ENCODE measurements around the gene PSME3IP1. TPM values are rescaled to one million over a fixed set of nuclear protein-coding genes. Genes with fewer than 3 reads are reported as not detected.

The PSME3IP1 gene
- total and polyA plus RNA-seq, 3 donors from 2014 or later, result 96.4 to 224 (median 122) TPM

DNA sequence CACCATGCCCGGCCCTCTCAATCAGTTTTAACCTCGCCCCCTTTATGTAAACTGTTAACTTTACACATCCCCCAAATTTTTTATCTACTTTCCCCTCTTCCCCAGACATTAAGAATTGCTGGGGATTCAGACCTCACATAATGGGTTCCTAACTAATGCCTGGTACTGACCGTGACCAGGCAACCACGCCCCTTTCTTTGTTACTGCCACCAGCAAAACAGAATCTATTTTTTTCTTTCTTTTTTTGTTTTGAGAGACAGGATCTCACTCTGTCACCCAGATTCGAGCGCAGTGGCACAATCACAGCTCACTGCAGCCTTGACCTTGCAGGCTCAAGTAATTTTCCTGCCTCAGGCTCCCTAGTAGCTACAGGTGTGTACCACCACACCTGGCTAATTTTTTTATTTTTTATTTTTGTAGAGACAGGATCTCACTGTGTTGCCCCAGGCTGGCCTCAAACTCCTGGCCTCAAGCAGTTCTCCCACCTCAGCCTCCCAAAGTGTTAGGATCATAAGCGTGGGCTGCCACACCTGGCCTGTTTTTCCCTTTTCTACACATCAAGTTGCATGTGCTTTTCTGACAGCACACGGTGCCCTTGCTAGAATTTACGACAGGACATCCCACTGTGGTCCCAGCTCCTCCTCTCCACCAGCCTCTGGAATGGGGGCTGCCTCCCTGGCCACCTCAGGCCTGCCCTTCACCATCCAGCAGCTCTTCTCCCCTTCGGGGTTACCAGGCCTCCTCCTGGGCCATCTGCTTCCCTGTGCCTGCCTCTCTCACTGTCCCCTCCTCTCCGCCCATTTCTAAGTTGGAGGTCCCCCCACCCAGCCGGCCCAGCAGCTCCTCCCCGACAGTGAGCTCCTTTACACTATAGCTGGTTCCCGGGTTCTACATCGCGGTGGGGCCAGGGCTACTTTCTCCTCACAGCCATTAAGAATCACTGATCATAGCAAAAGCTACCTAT is 82.7 kb downstream of the PSME3IP1 start:
- no peaks in the 10 kb centered on the region for H3K36me3 ChIP-seq (ENCODE audit: low read depth, missing control alignments)
- no peak for TF ChIP-seq POLR2A (IDR thresholded peaks at IDR 0.05)
- TF ChIP-seq, protein P1, sequence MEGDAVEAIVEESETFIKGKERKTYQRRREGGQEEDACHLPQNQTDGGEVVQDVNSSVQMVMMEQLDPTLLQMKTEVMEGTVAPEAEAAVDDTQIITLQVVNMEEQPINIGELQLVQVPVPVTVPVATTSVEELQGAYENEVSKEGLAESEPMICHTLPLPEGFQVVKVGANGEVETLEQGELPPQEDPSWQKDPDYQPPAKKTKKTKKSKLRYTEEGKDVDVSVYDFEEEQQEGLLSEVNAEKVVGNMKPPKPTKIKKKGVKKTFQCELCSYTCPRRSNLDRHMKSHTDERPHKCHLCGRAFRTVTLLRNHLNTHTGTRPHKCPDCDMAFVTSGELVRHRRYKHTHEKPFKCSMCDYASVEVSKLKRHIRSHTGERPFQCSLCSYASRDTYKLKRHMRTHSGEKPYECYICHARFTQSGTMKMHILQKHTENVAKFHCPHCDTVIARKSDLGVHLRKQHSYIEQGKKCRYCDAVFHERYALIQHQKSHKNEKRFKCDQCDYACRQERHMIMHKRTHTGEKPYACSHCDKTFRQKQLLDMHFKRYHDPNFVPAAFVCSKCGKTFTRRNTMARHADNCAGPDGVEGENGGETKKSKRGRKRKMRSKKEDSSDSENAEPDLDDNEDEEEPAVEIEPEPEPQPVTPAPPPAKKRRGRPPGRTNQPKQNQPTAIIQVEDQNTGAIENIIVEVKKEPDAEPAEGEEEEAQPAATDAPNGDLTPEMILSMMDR (IDR thresholded peaks at IDR 0.05), result no peak
- WGBS, 2 donors, result 82% methylated on average over 16 of the region's 16 CpGs
- no peak overlapping the region for H3K27ac ChIP-seq
- H3K27me3 ChIP-seq, result no peaks in the 10 kb centered on the region
- H3K9me3 ChIP-seq, result no peaks in the 10 kb centered on the region
- no peak for DNase-seq
- H3K4me1 ChIP-seq, result no peaks in the 10 kb centered on the region
- no peak overlapping the region for H3K4me3 ChIP-seq
- intact Hi-C loops (cut with DNase I; ENCODE audit: low total_unique reads), result no loop called here

Other genes with a start within 250 kb of the PSME3IP1 start
- gene CETP, start 224.1 kb downstream of the PSME3IP1 start, total RNA-seq, result under 1 TPM; 0.24 to 0.50 TPM
- 0.69 TPM for gene CETP, start 224.1 kb downstream of the PSME3IP1 start, polyA plus RNA-seq (ENCODE audit: insufficient read depth, low read depth, low replicate concordance)
- gene NLRC5, start 196.5 kb downstream of the PSME3IP1 start, total RNA-seq, result 10 to 100 TPM; 12.0 to 14.9 TPM
- 10.3 TPM for gene NLRC5, start 196.5 kb downstream of the PSME3IP1 start, polyA plus RNA-seq (ENCODE audit: insufficient read depth, low read depth, low replicate concordance)
- gene CPNE2, start 93.5 kb downstream of the PSME3IP1 start, total RNA-seq, result 10 to 100 TPM; 18.3 to 25.2 TPM
- gene CPNE2, start 93.5 kb downstream of the PSME3IP1 start, polyA plus RNA-seq (ENCODE audit: insufficient read depth, low read depth, low replicate concordance), result 51.8 TPM
- gene RSPRY1, start 290 bp upstream of the PSME3IP1 start, total RNA-seq, result 10 to 100 TPM; 73.3 to 81.2 TPM
- gene RSPRY1, start 290 bp upstream of the PSME3IP1 start, polyA plus RNA-seq (ENCODE audit: insufficient read depth, low read depth, low replicate concordance), result 53.0 TPM
- 10 to 100 TPM; 88.8 to 92.4 TPM for gene ARL2BP, start 59.2 kb upstream of the PSME3IP1 start, total RNA-seq
- 128 TPM for gene ARL2BP, start 59.2 kb upstream of the PSME3IP1 start, polyA plus RNA-seq (ENCODE audit: insufficient read depth, low read depth, low replicate concordance)
- gene PLLP, start 98.6 kb upstream of the PSME3IP1 start, total RNA-seq, result 10 to 100 TPM; 36.1 to 39.4 TPM
- 15.0 TPM for gene PLLP, start 98.6 kb upstream of the PSME3IP1 start, polyA plus RNA-seq (ENCODE audit: insufficient read depth, low read depth, low replicate concordance)
- gene CCL22, start 172.7 kb upstream of the PSME3IP1 start, total RNA-seq, result not detected
- 0.65 TPM for gene CCL22, start 172.7 kb upstream of the PSME3IP1 start, polyA plus RNA-seq (ENCODE audit: insufficient read depth, low read depth, low replicate concordance)
- gene CX3CL1, start 186.5 kb upstream of the PSME3IP1 start, total RNA-seq, result 10 to 100 TPM in 1 of 2 donors, 1 to 10 TPM in 1; 8.5 to 19.6 TPM
- gene CX3CL1, start 186.5 kb upstream of the PSME3IP1 start, polyA plus RNA-seq (ENCODE audit: insufficient read depth, low read depth, low replicate concordance), result 12.9 TPM
- under 1 TPM in 1 of 2 donors, not detected in 1; 0.81 TPM for gene CCL17, start 218.7 kb upstream of the PSME3IP1 start, total RNA-seq
- gene CCL17, start 218.7 kb upstream of the PSME3IP1 start, polyA plus RNA-seq (ENCODE audit: insufficient read depth, low read depth, low replicate concordance), result 4.0 TPM